DND-41 (cell line): ENCODE data around the gene JAK2.

Experiments
- ATAC-seq: fragments of 200-7000 bp; cut with Tn5 transposase; 3 replicates; pipeline ENCODE4 v1.9.1; 2021; ENCODE audit warnings: low read depth; ENCODE audit not compliant: insufficient read depth
- DNase-seq: peaks from one replicate; pipeline ENCODE4 v3.0.0-alpha.2; 2020
- H2AFZ ChIP-seq: 2 replicates; pipeline ENCODE4 v1.6.0; 2012; ENCODE audit warnings: low read depth, low read length
- H3K27ac ChIP-seq: 2 replicates; pipeline ENCODE4 v1.5.1; 2012; ENCODE audit warnings: low read length, inconsistent platforms
- H3K27me3 ChIP-seq: fragments of 200-600 bp; sonication (generic); 2 replicates; pipeline ENCODE4 v1.6.0; 2012; ENCODE audit warnings: low read length, mild to moderate bottlenecking, inconsistent platforms; ENCODE audit not compliant: insufficient read depth, poor library complexity
- H3K36me3 ChIP-seq: 2 replicates; pipeline ENCODE4 v1.5.1; 2012; ENCODE audit warnings: low read length, inconsistent platforms; ENCODE audit not compliant: insufficient read depth
- H3K4me1 ChIP-seq: 2 replicates; pipeline ENCODE4 v1.5.1; 2012; ENCODE audit warnings: mild to moderate bottlenecking, low read length; ENCODE audit not compliant: insufficient read depth
- H3K4me2 ChIP-seq: 2 replicates; pipeline ENCODE4 v1.6.0; 2012; ENCODE audit warnings: mild to moderate bottlenecking, moderate library complexity, low read length, inconsistent platforms; ENCODE audit not compliant: insufficient read depth
- H3K4me3 ChIP-seq, 2 experiments: fragments of 200-600 bp in 1 of 2; shearing (Covaris generic) in 1 of 2; 2 replicates each; pipeline ENCODE4 v1.5.1; 2012 to 2016; ENCODE audit warnings: inconsistent platforms in 2 of 2, low read length in 2 of 2, mild to moderate bottlenecking in 2 of 2, low read depth in 1 of 2, moderate library complexity in 1 of 2
- H3K79me2 ChIP-seq: 2 replicates; pipeline ENCODE4 v1.6.0; 2012; ENCODE audit warnings: low read length, inconsistent platforms; ENCODE audit not compliant: insufficient read depth
- H3K9ac ChIP-seq: 2 replicates; pipeline ENCODE4 v1.6.0; 2012; ENCODE audit warnings: low read depth, mild to moderate bottlenecking, inconsistent platforms, low read length, moderate library complexity
- H3K9me3 ChIP-seq: 2 replicates; pipeline ENCODE4 v1.5.1; 2012; ENCODE audit warnings: low read length, moderate library complexity, mild to moderate bottlenecking, inconsistent platforms; ENCODE audit not compliant: insufficient read depth, severe bottlenecking
- H4K20me1 ChIP-seq: 2 replicates; pipeline ENCODE4 v1.6.0; 2012; ENCODE audit warnings: low read length; ENCODE audit not compliant: insufficient read depth
- EZH2 ChIP-seq: IDR thresholded peaks from 3 replicates; pipeline ENCODE4 v1.6.1; 2012; ENCODE audit warnings: borderline replicate concordance, low read depth, mild to moderate bottlenecking, moderate library complexity, low read length, inconsistent platforms; ENCODE audit not compliant: severe bottlenecking
- TF ChIP-seq, protein P1 (sequence below): IDR thresholded peaks from 2 replicates; pipeline ENCODE4 v1.5.1; 2012; ENCODE audit warnings: borderline replicate concordance, low read length, moderate library complexity, mild to moderate bottlenecking; ENCODE audit not compliant: poor library complexity, severe bottlenecking; ENCODE audit errors: extremely low read depth

The JAK2 gene

DNA sequence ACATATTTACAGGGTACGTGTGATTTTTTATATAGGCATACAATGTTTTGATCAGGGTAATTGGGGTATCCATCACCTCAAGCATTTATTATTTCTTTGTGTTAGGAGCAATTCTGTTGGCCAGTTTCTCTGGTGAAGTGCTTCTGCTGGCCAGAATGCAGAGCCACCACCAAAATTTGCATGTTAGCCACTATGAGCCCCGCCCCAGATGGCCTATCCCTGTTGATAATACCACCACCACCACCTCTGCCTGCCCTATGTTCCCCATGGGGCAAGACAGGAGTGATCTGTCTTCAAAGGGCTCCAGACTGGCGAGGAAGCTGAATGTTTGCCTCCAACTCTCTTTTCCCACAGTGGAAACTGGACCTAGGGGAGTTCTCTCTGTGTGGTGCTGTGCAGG lies 26.0 kb upstream of the JAK2 start:
- TF ChIP-seq EZH2, result no peak
- TF ChIP-seq, protein P1, sequence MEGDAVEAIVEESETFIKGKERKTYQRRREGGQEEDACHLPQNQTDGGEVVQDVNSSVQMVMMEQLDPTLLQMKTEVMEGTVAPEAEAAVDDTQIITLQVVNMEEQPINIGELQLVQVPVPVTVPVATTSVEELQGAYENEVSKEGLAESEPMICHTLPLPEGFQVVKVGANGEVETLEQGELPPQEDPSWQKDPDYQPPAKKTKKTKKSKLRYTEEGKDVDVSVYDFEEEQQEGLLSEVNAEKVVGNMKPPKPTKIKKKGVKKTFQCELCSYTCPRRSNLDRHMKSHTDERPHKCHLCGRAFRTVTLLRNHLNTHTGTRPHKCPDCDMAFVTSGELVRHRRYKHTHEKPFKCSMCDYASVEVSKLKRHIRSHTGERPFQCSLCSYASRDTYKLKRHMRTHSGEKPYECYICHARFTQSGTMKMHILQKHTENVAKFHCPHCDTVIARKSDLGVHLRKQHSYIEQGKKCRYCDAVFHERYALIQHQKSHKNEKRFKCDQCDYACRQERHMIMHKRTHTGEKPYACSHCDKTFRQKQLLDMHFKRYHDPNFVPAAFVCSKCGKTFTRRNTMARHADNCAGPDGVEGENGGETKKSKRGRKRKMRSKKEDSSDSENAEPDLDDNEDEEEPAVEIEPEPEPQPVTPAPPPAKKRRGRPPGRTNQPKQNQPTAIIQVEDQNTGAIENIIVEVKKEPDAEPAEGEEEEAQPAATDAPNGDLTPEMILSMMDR, result no peak
- no peak for DNase-seq
- Histone ChIP-seq H3K4me1 (no peaks in the 10 kb centered on the region), H2AFZ (no peak overlapping the region), H3K27me3 (no peaks in the 10 kb centered on the region), H3K79me2 (no peaks in the 10 kb centered on the region), H3K36me3 (no peaks in the 10 kb centered on the region), H3K4me2 (no peak overlapping the region), H3K9ac (no peak overlapping the region), H3K27ac (no peak overlapping the region), H3K4me3 (no peak overlapping the region), H3K9me3 (no peaks in the 10 kb centered on the region), H4K20me1 (no peaks in the 10 kb centered on the region)
- no peak for ATAC-seq

DNA sequence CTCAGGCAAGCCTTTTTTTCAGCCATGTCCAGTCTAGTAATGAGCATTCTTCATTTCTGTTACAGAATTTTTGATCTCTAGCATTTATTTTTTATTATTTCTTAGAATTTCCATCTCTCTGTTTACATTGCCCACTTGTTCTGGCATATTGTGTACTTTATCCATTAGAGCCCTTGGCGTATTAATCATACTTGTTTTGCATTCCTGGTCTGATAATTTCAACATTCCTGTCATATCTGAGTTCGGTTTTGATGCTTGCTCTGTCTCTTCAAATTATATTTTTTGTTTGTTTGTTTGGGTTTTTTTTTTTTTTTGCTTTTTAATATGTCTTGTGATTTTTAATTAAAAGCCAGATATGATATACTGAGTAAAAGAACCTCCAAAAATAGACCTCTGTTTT lies 23.0 kb upstream of the JAK2 start:
- Histone ChIP-seq H3K9ac (no peak overlapping the region), H3K27ac (no peak overlapping the region), H3K4me1 (no peaks in the 10 kb centered on the region), H3K79me2 (no peaks in the 10 kb centered on the region), H3K4me3 (no peak overlapping the region), H2AFZ (no peak overlapping the region), H3K9me3 (no peaks in the 10 kb centered on the region), H4K20me1 (no peaks in the 10 kb centered on the region), H3K4me2 (no peak overlapping the region), H3K36me3 (no peaks in the 10 kb centered on the region), H3K27me3 (no peaks in the 10 kb centered on the region)
- ATAC-seq, result no peak
- no peak for DNase-seq
- TF ChIP-seq, protein P1, result no peak
- TF ChIP-seq EZH2, result no peak

DNA sequence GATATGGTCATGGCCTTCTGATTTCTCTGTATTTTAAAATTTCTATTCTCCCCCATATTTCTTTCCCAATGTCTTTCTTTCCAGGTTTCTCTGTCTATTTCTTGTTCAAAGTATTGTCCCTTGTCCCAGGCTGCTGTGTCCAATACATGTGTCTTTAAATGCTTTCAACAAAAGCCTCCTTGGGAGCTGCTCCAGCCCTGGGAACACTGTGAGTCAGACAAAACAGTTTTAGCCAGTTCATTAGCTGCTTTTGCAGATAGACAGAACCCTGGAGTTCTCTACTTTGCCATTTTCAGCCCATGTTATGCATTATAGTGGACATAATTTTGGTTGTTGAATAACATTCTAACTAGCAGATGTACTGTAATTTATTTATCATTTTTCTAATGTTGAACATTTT lies 20.5 kb upstream of the JAK2 start:
- no peak overlapping the region for H3K4me3 ChIP-seq
- H3K4me1 ChIP-seq, result no peaks in the 10 kb centered on the region
- no peak for ATAC-seq
- H3K27me3 ChIP-seq, result no peaks in the 10 kb centered on the region
- no peak overlapping the region for H3K27ac ChIP-seq
- no peak overlapping the region for H2AFZ ChIP-seq
- H3K9me3 ChIP-seq, result no peaks in the 10 kb centered on the region
- no peaks in the 10 kb centered on the region for H4K20me1 ChIP-seq
- no peaks in the 10 kb centered on the region for H3K36me3 ChIP-seq
- no peak overlapping the region for H3K4me2 ChIP-seq
- H3K9ac ChIP-seq, result no peak overlapping the region
- no peak for DNase-seq
- TF ChIP-seq EZH2, result no peak
- TF ChIP-seq, protein P1, result no peak
- no peaks in the 10 kb centered on the region for H3K79me2 ChIP-seq

DNA sequence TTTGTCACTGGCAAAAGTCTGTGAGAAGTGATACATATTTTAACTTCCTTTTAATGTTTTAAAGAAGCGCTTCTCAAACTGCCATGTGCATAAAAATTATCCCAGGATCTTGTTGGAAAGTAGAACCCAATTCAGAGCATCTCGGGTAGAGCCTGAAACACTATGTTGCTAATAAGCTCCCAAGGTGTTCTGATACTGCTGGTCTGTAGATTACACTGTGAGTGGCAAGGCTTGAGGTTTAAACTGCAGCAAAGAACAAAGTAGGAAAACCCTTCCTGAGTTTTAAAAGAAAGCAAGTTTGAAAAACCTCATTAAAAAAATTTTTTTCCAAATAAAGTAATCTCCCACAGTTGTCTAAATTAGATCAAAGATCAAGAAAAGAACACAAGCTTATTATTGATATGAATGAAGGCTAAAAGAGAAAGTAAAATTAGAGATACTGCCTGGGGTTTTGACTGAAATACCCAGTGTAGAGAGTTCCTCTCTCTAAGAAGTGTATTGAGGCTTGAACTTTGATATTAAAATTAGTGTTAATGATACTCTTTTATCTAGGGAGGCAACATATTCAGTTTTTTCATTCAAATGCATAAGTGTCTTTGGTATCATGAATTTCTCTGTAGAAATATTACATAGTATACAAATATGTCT lies 19.8 kb upstream of the JAK2 start:
- DNase-seq (no peak), ATAC-seq (no peak)
- no peak overlapping the region for H3K9ac ChIP-seq
- H3K9me3 ChIP-seq, result no peaks in the 10 kb centered on the region
- no peaks in the 10 kb centered on the region for H3K27me3 ChIP-seq
- no peak overlapping the region for H3K27ac ChIP-seq
- H3K4me2 ChIP-seq, result no peak overlapping the region
- no peaks in the 10 kb centered on the region for H4K20me1 ChIP-seq
- TF ChIP-seq EZH2, result no peak
- TF ChIP-seq, protein P1, result no peak
- no peak overlapping the region for H2AFZ ChIP-seq
- no peaks in the 10 kb centered on the region for H3K79me2 ChIP-seq
- H3K4me1 ChIP-seq, result no peaks in the 10 kb centered on the region
- H3K36me3 ChIP-seq, result no peaks in the 10 kb centered on the region
- no peak overlapping the region for H3K4me3 ChIP-seq
